ENCODE measurements around the gene ADARB1. TPM values are rescaled to one million over a fixed set of nuclear protein-coding genes. Genes with fewer than 3 reads are reported as not detected.
"Not testable (repeated sequence)": the region's sequence is repeated elsewhere in the genome, so short reads cannot be mapped to it uniquely, and the experiment has no call there.

Gene ADARB1
- total and polyA plus RNA-seq, 8 donors: 3.2 to 33.9 (median 9.4) TPM

DNA sequence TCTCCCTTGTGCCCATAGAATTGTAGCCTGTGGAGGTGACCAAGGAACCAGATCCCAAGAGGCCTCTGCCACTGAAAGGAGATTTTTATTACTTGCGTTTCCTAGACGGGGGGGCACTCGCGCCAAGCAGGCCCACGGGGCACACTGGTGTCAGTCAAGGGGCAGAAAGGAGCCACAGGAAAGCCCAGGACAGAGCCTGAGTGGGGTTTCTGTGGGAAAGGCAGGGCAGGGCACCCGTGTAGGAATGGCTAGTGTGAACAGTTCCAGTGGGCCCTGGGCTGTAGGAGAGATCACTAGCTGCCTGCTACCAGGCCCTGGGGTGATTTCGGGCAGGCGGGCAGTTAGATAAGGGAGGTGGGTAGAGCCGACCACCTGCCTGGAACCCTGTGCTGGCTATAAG is 70.8 kb downstream of the ADARB1 start:
- intact Hi-C loops (cut with DNase I; ENCODE audit: low total_unique reads): loop anchor here (10.0 kb wide), 1 partner anchor 300 kb away; no protein-coding TSS in a partner anchor
- peaks cover 0 to 35% (median 23%) of the 10 kb centered on the region in 4 donors for H3K36me3 ChIP-seq
- WGBS, 5 donors: 86 to 94% (median 88%) methylated on average over 9 of the region's 9 CpGs

DNA sequence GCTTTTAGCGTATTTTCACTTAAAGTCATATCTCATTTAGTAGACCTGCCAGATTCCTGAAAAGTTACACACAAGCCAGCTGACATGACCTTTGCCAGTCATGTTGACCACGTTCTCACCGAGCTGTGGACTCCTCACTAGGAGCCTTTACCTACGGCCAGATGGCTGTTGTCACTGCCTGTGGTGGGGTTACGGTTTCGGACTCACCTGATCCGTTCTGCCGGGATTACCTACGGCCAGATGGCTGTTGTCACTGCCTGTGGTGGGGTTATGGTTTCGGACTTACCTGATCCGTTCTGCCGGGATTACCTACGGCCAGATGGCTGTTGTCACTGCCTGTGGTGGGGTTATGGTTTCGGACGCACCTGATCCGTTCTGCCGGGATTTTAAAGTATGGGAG is 71.5 kb downstream of the ADARB1 start:
- DNase-seq, H3K27me3 ChIP-seq, H3K27ac ChIP-seq, H3K4me3 ChIP-seq, H3K9me3 ChIP-seq: not testable (repeated sequence)
- WGBS, 5 donors: 92 to 95% (median 94%) methylated on average over 17 of the region's 17 CpGs
- Histone ChIP-seq H3K36me3 (peaks cover 0 to 35% (median 23%) of the 10 kb centered on the region in 4 donors), H3K4me1 (peaks cover 0 to 12% (median 6%) of the 10 kb centered on the region in 4 donors)
- intact Hi-C loops (cut with DNase I; ENCODE audit: low total_unique reads): loop anchor here (10.0 kb wide), 1 partner anchor 299 kb away; no protein-coding TSS in a partner anchor

More for the DNA sequence above, 70.8 kb downstream of the ADARB1 start:
- Histone ChIP-seq H3K4me1 (peaks cover 0 to 14% (median 5%) of the 10 kb centered on the region in 4 donors), H3K9me3 (no peaks in the 10 kb centered on the region), H3K4me3 (no peak overlapping the region), H3K27me3 (no peaks in the 10 kb centered on the region), H3K27ac (no peak overlapping the region)
- DNase-seq: no peak
- TF ChIP-seq EP300 (IDR thresholded peaks at IDR 0.05) (no peak), POLR2A (IDR thresholded peaks at IDR 0.05) (no peak), POLR2AphosphoS5 (IDR thresholded peaks at IDR 0.05) (no peak)
- TF ChIP-seq, protein P1, sequence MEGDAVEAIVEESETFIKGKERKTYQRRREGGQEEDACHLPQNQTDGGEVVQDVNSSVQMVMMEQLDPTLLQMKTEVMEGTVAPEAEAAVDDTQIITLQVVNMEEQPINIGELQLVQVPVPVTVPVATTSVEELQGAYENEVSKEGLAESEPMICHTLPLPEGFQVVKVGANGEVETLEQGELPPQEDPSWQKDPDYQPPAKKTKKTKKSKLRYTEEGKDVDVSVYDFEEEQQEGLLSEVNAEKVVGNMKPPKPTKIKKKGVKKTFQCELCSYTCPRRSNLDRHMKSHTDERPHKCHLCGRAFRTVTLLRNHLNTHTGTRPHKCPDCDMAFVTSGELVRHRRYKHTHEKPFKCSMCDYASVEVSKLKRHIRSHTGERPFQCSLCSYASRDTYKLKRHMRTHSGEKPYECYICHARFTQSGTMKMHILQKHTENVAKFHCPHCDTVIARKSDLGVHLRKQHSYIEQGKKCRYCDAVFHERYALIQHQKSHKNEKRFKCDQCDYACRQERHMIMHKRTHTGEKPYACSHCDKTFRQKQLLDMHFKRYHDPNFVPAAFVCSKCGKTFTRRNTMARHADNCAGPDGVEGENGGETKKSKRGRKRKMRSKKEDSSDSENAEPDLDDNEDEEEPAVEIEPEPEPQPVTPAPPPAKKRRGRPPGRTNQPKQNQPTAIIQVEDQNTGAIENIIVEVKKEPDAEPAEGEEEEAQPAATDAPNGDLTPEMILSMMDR (IDR thresholded peaks at IDR 0.05): no peak

DNA sequence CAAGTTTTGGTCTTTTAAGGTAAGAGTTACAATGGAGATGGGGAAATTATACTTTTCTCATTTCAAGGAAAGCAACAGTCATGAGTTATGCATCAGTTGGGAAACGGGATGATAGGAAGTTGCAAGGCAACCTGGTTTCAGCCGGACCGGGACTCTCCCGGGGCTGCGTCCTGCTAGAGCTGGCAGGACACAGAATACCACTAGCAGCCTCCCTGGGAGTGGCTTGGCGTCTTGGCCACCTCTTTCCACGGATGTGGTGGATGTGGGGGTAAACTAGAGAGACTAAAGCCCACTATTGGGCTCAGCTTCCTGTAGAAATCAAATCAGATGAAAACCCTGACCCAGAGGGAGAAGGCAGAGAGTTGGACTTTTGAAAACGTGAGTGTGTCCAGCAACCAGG is 71.9 kb downstream of the ADARB1 start:
- H3K4me3 ChIP-seq: no peak overlapping the region
- no peak overlapping the region for H3K27ac ChIP-seq
- no peaks in the 10 kb centered on the region for H3K27me3 ChIP-seq
- DNase-seq: no peak
- intact Hi-C loops (cut with DNase I; ENCODE audit: low total_unique reads): loop anchor here (10.0 kb wide), 1 partner anchor 298 kb away; no protein-coding TSS in a partner anchor
- no peak for TF ChIP-seq POLR2AphosphoS5 (IDR thresholded peaks at IDR 0.05)
- TF ChIP-seq EP300 (IDR thresholded peaks at IDR 0.05): no peak
- TF ChIP-seq, protein P1 (IDR thresholded peaks at IDR 0.05): no peak
- peaks cover 0 to 35% (median 23%) of the 10 kb centered on the region in 4 donors for H3K36me3 ChIP-seq
- H3K4me1 ChIP-seq: peaks cover 0 to 16% (median 8%) of the 10 kb centered on the region in 4 donors
- 65 to 85% (median 76%) methylated on average over 3 to 8 of the region's 8 CpGs for WGBS, 5 donors
- H3K9me3 ChIP-seq: no peaks in the 10 kb centered on the region

DNA sequence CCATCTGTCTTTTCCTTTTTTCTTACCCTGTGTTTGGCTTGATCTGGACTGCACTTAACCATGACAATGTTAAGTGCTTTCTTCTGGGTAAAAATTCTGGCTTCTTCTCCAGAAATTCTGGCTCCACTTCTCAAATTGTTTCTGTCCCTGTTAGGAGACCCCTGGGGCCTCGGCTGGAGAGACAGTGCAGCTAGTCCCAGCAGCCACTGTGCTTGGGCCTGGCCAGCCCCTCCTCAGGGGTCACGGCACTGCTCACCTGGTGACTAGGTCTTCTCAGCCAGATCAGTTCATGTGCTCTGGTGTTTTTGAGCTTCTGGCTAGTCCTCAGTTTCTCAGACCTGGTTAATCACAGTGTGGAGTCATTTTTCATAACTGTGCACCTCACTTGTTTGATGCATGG is 72.4 kb downstream of the ADARB1 start:
- Histone ChIP-seq H3K9me3 (no peaks in the 10 kb centered on the region), H3K4me3 (no peak overlapping the region), H3K4me1 (peaks cover 0 to 21% (median 13%) of the 10 kb centered on the region in 4 donors), H3K36me3 (peaks cover 0 to 35% (median 23%) of the 10 kb centered on the region in 4 donors), H3K27ac (no peak overlapping the region), H3K27me3 (no peaks in the 10 kb centered on the region)
- intact Hi-C loops (cut with DNase I; ENCODE audit: low total_unique reads): loop anchor here (10.0 kb wide), 1 partner anchor 298 kb away; no protein-coding TSS in a partner anchor
- DNase-seq: no peak
- WGBS, 5 donors: 71 to 84% (median 82%) methylated on average over 2 of the region's 2 CpGs
- TF ChIP-seq POLR2A (IDR thresholded peaks at IDR 0.05) (no peak), EP300 (IDR thresholded peaks at IDR 0.05) (no peak), POLR2AphosphoS5 (IDR thresholded peaks at IDR 0.05) (no peak)
- TF ChIP-seq, protein P1 (IDR thresholded peaks at IDR 0.05): no peak

Measured in stomach (tissue), 9 donors.